HepG2 (cell line): Measurements from ENCODE around the gene RAD51AP1.

Source experiments
- CTCF ChIP-seq: sonication (generic); formaldehyde crosslinking; IDR thresholded peaks from 2 replicates; pipeline ENCODE4 v1.5.0; 2020; ENCODE audit warnings: mild to moderate bottlenecking, missing genetic modification reagents, moderate library complexity
- HNRNPL ChIP-seq: fragments of 200-400 bp; formaldehyde crosslinking; IDR thresholded peaks from 2 replicates; pipeline ENCODE4 v1.6.1; 2017; ENCODE audit warnings: mild to moderate bottlenecking, low read depth, low read length
- PHF21A ChIP-seq: sonication (generic); formaldehyde crosslinking; IDR thresholded peaks from 2 replicates; pipeline ENCODE4 v1.5.0; 2020; ENCODE audit warnings: mild to moderate bottlenecking, missing genetic modification reagents
- POLR2AphosphoS5 ChIP-seq: IDR thresholded peaks from 2 replicates; pipeline ENCODE4 v1.6.1; 2012; ENCODE audit warnings: low read depth, low read length
- RNF2 ChIP-seq: fragments of 450-650 bp; conservative IDR thresholded peaks from 2 replicates; pipeline ENCODE4 v1.6.1; 2016; ENCODE audit warnings: low read depth
- TP53 ChIP-seq: sonication (generic); formaldehyde crosslinking; conservative IDR thresholded peaks from 2 replicates; pipeline ENCODE4 v1.4.0; 2020; ENCODE audit warnings: missing genetic modification reagents
- ZNF24 ChIP-seq: fragments of 450-650 bp; IDR thresholded peaks from 2 replicates; pipeline ENCODE4 v1.6.1; 2017; ENCODE audit warnings: antibody characterized with exemption, mild to moderate bottlenecking
- ZNF792 ChIP-seq: IDR thresholded peaks from 2 replicates; pipeline ENCODE4 v1.6.1; 2016

GRCh38 chr12:4540170-4540569, 1.5 kb downstream of the RAD51AP1 start:
- TF ChIP-seq CTCF, result no peak
- TF ChIP-seq ZNF792, result no peak
- no peak for TF ChIP-seq HNRNPL
- no peak for TF ChIP-seq ZNF24
- no peak for TF ChIP-seq TP53 (CRISPR knock-in tag)
- no peak for TF ChIP-seq RNF2
- no peak for TF ChIP-seq PHF21A (CRISPR knock-in tag)
- no peak for TF ChIP-seq POLR2AphosphoS5
